CD4-positive, alpha-beta T cell treated with Interleukin-15 for 1 hour (primary cell): ENCODE data around the gene MYO1G.

Experiments
- DNase-seq: peaks from one replicate; pipeline ENCODE4 v3.0.0-alpha.2; 2020

MYO1G gene

GRCh38 chr7:44980393-44981034 is 1.7 kb upstream of the MYO1G start:
- DNase-seq = peak; percentile 81

- DNase-seq = no peak
These were observed 922 bp upstream of the MYO1G start for GRCh38 chr7:44979481-44980392.

GRCh38 chr7:44977959-44978335 is 868 bp downstream of the MYO1G start:
- DNase-seq = no peak

- DNase-seq = peak; percentile 89
These were observed 1.4 kb downstream of the MYO1G start for GRCh38 chr7:44977304-44977958.

GRCh38 chr7:44976746-44977196 is 2.0 kb downstream of the MYO1G start:
- no peak for DNase-seq

GRCh38 chr7:44976040-44976745 is 2.6 kb downstream of the MYO1G start:
- DNase-seq = no peak

- DNase-seq = no peak
These were observed 3.3 kb downstream of the MYO1G start for GRCh38 chr7:44975331-44976039.

- DNase-seq = no peak
These were observed 4.3 kb downstream of the MYO1G start for GRCh38 chr7:44974549-44974948.

- peak; percentile 54 for DNase-seq
These were observed 5.0 kb downstream of the MYO1G start for GRCh38 chr7:44973610-44974401.

- no peak for DNase-seq
These were observed 6.3 kb downstream of the MYO1G start for GRCh38 chr7:44972562-44972961.

GRCh38 chr7:44971902-44972441 is 6.8 kb downstream of the MYO1G start:
- no peak for DNase-seq

GRCh38 chr7:44971188-44971901 is 7.5 kb downstream of the MYO1G start:
- DNase-seq = no peak

- no peak for DNase-seq
These were observed 8.2 kb downstream of the MYO1G start for GRCh38 chr7:44970523-44971051.

GRCh38 chr7:44969701-44970522 is 8.9 kb downstream of the MYO1G start:
- DNase-seq = no peak

- DNase-seq = no peak
These were observed 9.6 kb downstream of the MYO1G start for GRCh38 chr7:44969049-44969700.

GRCh38 chr7:44967571-44968446 is 11.0 kb downstream of the MYO1G start:
- no peak for DNase-seq

GRCh38 chr7:44966731-44967538 is 11.9 kb downstream of the MYO1G start:
- DNase-seq = no peak
